ENCODE measurements around the gene AQP1. TPM values are rescaled to one million over a fixed set of nuclear protein-coding genes. Genes with fewer than 3 reads are reported as not detected.

Gene AQP1
- total and polyA plus RNA-seq, 2 donors (not counting 1 experiment from before 2014, with no cell fraction given), result not detected

DNA sequence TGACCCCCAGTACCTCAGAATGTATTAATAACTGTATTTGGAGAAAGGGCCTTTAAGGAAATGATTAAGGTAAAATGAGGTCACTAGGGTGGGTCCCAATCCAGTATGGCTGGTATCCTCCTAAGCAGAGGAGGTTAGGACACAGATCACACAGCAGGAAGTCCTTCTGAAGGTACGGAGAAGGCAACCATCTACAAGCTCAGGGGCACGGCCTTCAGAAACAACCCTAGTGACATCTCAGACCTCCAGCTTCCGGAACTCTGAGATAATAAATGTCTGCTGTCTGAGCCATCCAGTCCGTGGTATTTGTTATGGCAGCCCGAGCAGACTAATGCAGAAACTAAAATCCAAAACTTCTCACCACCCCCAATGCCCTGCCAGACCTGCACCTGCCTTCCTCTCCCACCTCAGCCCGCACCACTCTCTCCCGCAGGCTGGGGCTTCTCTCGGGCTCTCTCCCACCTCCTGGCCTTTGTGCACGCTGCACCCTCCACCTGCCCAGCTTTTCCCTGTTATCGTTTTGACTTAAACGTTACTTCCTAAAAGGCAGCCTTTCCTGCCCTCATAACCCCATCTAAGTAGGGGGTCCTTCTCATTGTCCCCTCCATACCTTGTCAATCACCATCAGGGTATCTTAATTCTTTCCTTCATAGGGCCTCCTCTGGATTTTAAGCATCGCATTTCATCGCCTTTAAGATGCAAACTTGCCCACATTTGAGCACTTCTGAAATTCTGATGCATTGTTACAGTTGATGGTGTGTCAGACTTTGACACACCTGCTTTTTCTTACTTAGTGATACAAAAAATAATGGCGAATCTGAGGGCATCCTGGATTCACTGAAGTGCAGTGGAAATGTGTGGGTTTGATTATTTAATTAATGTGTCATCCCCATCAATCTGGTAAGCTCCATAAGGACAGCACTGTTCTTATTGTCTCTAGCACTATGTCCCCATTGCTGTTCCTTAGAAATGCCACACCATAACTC, 32.2 kb upstream of the AQP1 start:
- WGBS (ENCODE audit: insufficient coverage), result 92% methylated on average over 11 of the region's 14 CpGs
- no peak for DNase-seq
- no peak for TF ChIP-seq EZH2 (IDR thresholded peaks at IDR 0.05; ENCODE audit: borderline replicate concordance, insufficient read depth, low read depth, low read length, poor library complexity, severe bottlenecking)
- TF ChIP-seq, protein P1, sequence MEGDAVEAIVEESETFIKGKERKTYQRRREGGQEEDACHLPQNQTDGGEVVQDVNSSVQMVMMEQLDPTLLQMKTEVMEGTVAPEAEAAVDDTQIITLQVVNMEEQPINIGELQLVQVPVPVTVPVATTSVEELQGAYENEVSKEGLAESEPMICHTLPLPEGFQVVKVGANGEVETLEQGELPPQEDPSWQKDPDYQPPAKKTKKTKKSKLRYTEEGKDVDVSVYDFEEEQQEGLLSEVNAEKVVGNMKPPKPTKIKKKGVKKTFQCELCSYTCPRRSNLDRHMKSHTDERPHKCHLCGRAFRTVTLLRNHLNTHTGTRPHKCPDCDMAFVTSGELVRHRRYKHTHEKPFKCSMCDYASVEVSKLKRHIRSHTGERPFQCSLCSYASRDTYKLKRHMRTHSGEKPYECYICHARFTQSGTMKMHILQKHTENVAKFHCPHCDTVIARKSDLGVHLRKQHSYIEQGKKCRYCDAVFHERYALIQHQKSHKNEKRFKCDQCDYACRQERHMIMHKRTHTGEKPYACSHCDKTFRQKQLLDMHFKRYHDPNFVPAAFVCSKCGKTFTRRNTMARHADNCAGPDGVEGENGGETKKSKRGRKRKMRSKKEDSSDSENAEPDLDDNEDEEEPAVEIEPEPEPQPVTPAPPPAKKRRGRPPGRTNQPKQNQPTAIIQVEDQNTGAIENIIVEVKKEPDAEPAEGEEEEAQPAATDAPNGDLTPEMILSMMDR (IDR thresholded peaks at IDR 0.05), result no peak
- Mint-ChIP-seq H3K4me3 (no peak overlapping the region), H3K9me3 (ENCODE audit: insufficient read depth) (no peaks in the 10 kb centered on the region), H3K4me1 (no peaks in the 10 kb centered on the region), H3K27ac (no peak overlapping the region), H3K27me3 (no peaks in the 10 kb centered on the region)
- Histone ChIP-seq H3K4me2 (replicated peaks; ENCODE audit: low read depth, low read length, poor library complexity, severe bottlenecking) (no peak overlapping the region), H3K27ac (ENCODE audit: low read length in 2 of 2) (no peak overlapping the region), H4K20me1 (ENCODE audit: control insufficient read depth, insufficient read depth, low read length, poor library complexity, severe bottlenecking) (no peaks in the 10 kb centered on the region), H3K27me3 (replicated peaks in 1 of 4; ENCODE audit: control extremely low read depth in 1 of 4, control insufficient read depth in 3 of 4, insufficient read depth in 4 of 4, low read length in 3 of 4) (no peaks in the 10 kb centered on the region), H2AFZ (ENCODE audit: insufficient read depth, low read depth, low read length, poor library complexity, severe bottlenecking) (no peak overlapping the region), H3K4me3 (ENCODE audit: control extremely low read depth in 1 of 5, extremely low read depth in 1 of 5, insufficient read depth in 1 of 5, low read depth in 2 of 5, low read length in 4 of 5) (no peak overlapping the region), H3K9me3 (ENCODE audit: control extremely low read depth in 1 of 3, control insufficient read depth in 2 of 3, insufficient read depth in 1 of 3, low read length in 2 of 3) (no peaks in the 10 kb centered on the region), H3K9ac (ENCODE audit: low read length) (no peak overlapping the region), H3K36me3 (replicated peaks in 1 of 2; ENCODE audit: control extremely low read depth in 1 of 2, control insufficient read depth in 1 of 2, extremely low read depth in 1 of 2, insufficient read depth in 2 of 2, low read length in 1 of 2) (no peaks in the 10 kb centered on the region), H3K79me2 (ENCODE audit: control insufficient read depth, insufficient read depth, low read length) (no peaks in the 10 kb centered on the region), H3K4me1 (ENCODE audit: control insufficient read depth in 2 of 2, insufficient read depth in 2 of 2, low read length in 2 of 2) (no peaks in the 10 kb centered on the region)
- intact Hi-C loops (cut with micrococcal nuclease), result no loop called here
- POLR2A ChIA-PET, result no interaction called here
- CTCF ChIA-PET, result no interaction called here
- ATAC-seq (ENCODE audit: low read depth), result no peak

DNA sequence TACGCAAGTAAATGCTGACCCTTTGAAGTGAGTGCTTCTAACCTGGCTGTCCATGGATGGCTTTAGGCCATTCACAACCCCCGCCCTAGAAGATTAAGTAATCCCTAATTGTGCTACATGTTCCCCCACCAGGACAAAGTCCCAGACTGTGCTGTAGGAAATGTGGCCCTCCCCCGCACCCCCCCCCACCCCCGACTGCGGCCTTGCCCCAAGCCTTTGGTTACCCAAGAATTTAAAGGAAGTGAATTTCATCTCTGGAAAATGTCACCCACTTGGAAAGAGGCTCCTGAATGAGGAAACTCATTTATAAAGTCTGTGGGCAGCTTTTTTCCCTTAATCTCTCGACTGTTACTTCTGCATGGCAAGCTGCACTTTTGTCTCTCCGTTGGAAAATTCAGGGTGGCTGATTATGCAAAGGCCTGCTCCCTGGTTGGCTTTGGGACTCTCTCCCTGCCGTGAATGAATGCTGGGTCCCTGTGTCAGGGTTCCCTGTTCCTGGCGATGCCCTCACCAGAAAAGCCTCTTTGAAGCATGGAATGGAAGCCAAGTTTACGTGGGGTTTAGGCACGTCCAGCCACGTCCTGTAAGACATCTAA, 31.4 kb upstream of the AQP1 start:
- intact Hi-C loops (cut with micrococcal nuclease), result no loop called here

More for the DNA sequence above, 31.4 kb upstream of the AQP1 start:
- Histone ChIP-seq H3K79me2 (ENCODE audit: control insufficient read depth, insufficient read depth, low read length) (no peaks in the 10 kb centered on the region), H3K4me2 (replicated peaks; ENCODE audit: low read depth, low read length, poor library complexity, severe bottlenecking) (no peak overlapping the region), H2AFZ (ENCODE audit: insufficient read depth, low read depth, low read length, poor library complexity, severe bottlenecking) (no peak overlapping the region), H3K4me3 (ENCODE audit: control extremely low read depth in 1 of 5, extremely low read depth in 1 of 5, insufficient read depth in 1 of 5, low read depth in 2 of 5, low read length in 4 of 5) (no peak overlapping the region), H4K20me1 (ENCODE audit: control insufficient read depth, insufficient read depth, low read length, poor library complexity, severe bottlenecking) (no peaks in the 10 kb centered on the region), H3K27ac (ENCODE audit: low read length in 2 of 2) (no peak overlapping the region), H3K27me3 (replicated peaks in 1 of 4; ENCODE audit: control extremely low read depth in 1 of 4, control insufficient read depth in 3 of 4, insufficient read depth in 4 of 4, low read length in 3 of 4) (no peaks in the 10 kb centered on the region), H3K9ac (ENCODE audit: low read length) (no peak overlapping the region), H3K9me3 (ENCODE audit: control extremely low read depth in 1 of 3, control insufficient read depth in 2 of 3, insufficient read depth in 1 of 3, low read length in 2 of 3) (no peaks in the 10 kb centered on the region), H3K4me1 (ENCODE audit: control insufficient read depth in 2 of 2, insufficient read depth in 2 of 2, low read length in 2 of 2) (no peaks in the 10 kb centered on the region), H3K36me3 (replicated peaks in 1 of 2; ENCODE audit: control extremely low read depth in 1 of 2, control insufficient read depth in 1 of 2, extremely low read depth in 1 of 2, insufficient read depth in 2 of 2, low read length in 1 of 2) (no peaks in the 10 kb centered on the region)
- Mint-ChIP-seq H3K9me3 (ENCODE audit: insufficient read depth) (no peaks in the 10 kb centered on the region), H3K27ac (no peak overlapping the region), H3K27me3 (no peaks in the 10 kb centered on the region), H3K4me1 (no peaks in the 10 kb centered on the region), H3K4me3 (no peak overlapping the region)
- no peak for DNase-seq
- ATAC-seq (ENCODE audit: low read depth), result no peak
- ChIA-PET POLR2A (no interaction called here), CTCF (no interaction called here)
- TF ChIP-seq, protein P1 (IDR thresholded peaks at IDR 0.05), result no peak
- TF ChIP-seq EZH2 (IDR thresholded peaks at IDR 0.05; ENCODE audit: borderline replicate concordance, insufficient read depth, low read depth, low read length, poor library complexity, severe bottlenecking), result no peak
- WGBS (ENCODE audit: insufficient coverage), result 60% methylated on average over 5 of the region's 12 CpGs
